Peyer's patch (tissue), 4 donors: ENCODE data around the gene DCAKD. TPM values are rescaled to one million over a fixed set of nuclear protein-coding genes. Genes with fewer than 3 reads are reported as not detected.

Source experiments
- DNase-seq, 3 donors: peaks; one replicate each; pipeline ENCODE4 v3.0.0-alpha.2; 2017 to 2019
- H3K27ac ChIP-seq, 4 donors: fragments of 200-600 bp; sonication (generic); one replicate each; pipeline ENCODE4 v1.5.1; 2016 to 2019
- H3K27me3 ChIP-seq, 2 donors: fragments of 200-600 bp; sonication (generic); one replicate each; pipeline ENCODE4 v1.5.1; 2019
- H3K36me3 ChIP-seq, 3 donors: fragments of 200-600 bp; sonication (generic); one replicate each; pipeline ENCODE4 v1.5.1; 2016 to 2019
- H3K4me1 ChIP-seq, 4 donors: fragments of 200-600 bp; sonication (generic); one replicate each; pipeline ENCODE4 v1.5.1; 2016 to 2019
- H3K4me3 ChIP-seq, 4 donors: fragments of 200-600 bp; sonication (generic); 1 replicate in 3 of 4; 2 replicates in 1 of 4; pipeline ENCODE4 v1.5.1; 2016 to 2019; ENCODE audit warnings: mild to moderate bottlenecking in 1 of 4
- H3K9me3 ChIP-seq, 4 donors: fragments of 200-600 bp; sonication (generic); one replicate each; pipeline ENCODE4 v1.5.1; 2016 to 2019; ENCODE audit warnings: mild to moderate bottlenecking in 1 of 4
- POLR2A ChIP-seq, 2 donors: fragments of 450-650 bp; IDR thresholded peaks; one replicate each; pipeline ENCODE4 v1.5.1; 2017; ENCODE audit warnings: antibody characterized with exemption in 2 of 2, mild to moderate bottlenecking in 2 of 2, moderate library complexity in 2 of 2
- total RNA-seq, 4 donors: library from RNA; depleted of rRNA; stranded (reverse); fragments of >200 nt; gene quantifications; one replicate each; pipeline ENCODE4 v1.1.0, GENCODE V29; 2016
- TF ChIP-seq, protein P1 (sequence below), 6 experiments: fragments of 450-650 bp in 4 of 6; fragments of 200-600 bp in 2 of 6; sonication (generic) in 1 of 6; IDR thresholded peaks; one replicate each; pipeline ENCODE4 v1.5.1; 2017 to 2019; ENCODE audit warnings: antibody characterized with exemption in 6 of 6, mild to moderate bottlenecking in 3 of 6, moderate library complexity in 1 of 6

The DCAKD gene
- total RNA-seq, 4 donors from 2014 or later, result 12.6 to 78.4 (median 23.2) TPM

DNA sequence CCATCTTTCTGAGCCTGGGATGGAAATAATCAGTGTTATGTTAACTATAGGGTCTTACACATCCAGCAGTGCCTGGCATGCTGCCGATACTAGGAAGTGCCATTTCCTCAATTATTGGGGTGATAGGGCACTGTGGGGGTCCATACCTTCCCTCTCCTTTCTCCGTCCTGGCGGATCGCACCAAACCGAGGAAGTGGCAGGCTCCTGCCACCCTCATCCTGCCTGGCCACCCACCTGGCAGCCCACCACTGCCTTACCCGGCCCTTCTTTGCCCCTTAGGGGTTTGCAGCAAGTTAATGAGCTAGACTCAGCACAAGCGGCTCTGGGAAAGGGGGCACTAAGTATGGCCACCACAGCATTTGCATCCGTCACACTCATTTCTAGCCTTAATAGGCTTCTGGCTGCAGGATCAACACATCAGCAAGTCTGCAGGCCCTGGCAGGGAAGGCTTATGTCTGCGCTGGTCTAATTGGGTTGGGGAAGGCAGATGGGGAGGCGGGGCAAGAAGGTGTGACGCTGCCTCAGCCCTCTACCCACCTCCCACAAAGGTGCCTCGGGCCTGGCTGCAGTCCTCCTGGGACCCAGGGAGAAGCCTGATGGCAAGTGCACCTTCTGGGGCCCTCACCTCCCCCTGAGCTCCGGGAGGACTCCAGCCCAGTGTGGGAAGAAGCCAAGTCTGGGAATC lies 28.6 kb downstream of the DCAKD start:
- DNase-seq, result no peak
- Histone ChIP-seq H3K27ac (peak overlapping the region in 2 of 4 donors; percentile 73), H3K27me3 (no peaks in the 10 kb centered on the region), H3K36me3 (peaks cover 0 to 10% (median 0%) of the 10 kb centered on the region in 3 donors), H3K9me3 (no peaks in the 10 kb centered on the region), H3K4me3 (no peak overlapping the region), H3K4me1 (peaks cover 0 to 32% (median 17%) of the 10 kb centered on the region in 4 donors)
- TF ChIP-seq, protein P1, sequence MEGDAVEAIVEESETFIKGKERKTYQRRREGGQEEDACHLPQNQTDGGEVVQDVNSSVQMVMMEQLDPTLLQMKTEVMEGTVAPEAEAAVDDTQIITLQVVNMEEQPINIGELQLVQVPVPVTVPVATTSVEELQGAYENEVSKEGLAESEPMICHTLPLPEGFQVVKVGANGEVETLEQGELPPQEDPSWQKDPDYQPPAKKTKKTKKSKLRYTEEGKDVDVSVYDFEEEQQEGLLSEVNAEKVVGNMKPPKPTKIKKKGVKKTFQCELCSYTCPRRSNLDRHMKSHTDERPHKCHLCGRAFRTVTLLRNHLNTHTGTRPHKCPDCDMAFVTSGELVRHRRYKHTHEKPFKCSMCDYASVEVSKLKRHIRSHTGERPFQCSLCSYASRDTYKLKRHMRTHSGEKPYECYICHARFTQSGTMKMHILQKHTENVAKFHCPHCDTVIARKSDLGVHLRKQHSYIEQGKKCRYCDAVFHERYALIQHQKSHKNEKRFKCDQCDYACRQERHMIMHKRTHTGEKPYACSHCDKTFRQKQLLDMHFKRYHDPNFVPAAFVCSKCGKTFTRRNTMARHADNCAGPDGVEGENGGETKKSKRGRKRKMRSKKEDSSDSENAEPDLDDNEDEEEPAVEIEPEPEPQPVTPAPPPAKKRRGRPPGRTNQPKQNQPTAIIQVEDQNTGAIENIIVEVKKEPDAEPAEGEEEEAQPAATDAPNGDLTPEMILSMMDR (IDR thresholded peaks at IDR 0.05), result no peak

DNA sequence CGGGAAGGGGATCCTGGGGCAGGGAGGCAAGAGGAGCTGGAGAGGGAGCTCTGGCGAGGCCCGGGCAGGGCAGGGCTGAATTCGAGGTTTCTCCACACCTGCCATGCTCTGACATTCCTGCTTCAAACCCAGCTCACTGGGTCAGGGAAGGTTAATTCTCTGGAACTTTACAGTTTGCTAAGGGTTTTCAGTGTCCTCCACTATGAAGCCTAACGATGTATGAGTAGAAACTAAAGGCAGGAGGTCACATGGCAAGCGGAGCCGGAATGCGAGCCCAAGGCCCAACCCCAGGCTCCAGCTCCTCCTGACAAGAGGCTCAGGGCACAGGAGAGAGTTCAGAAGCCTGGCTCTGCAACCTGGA lies 29.2 kb downstream of the DCAKD start:
- Histone ChIP-seq H3K4me3 (peak overlapping the region in 3 of 4 donors; percentile 47 to 60 (median 51)), H3K9me3 (no peaks in the 10 kb centered on the region), H3K4me1 (peaks cover 0 to 32% (median 17%) of the 10 kb centered on the region in 4 donors), H3K27ac (peak overlapping the region; percentile 38 to 73 (median 72)), H3K27me3 (no peaks in the 10 kb centered on the region), H3K36me3 (peaks cover 0 to 10% (median 0%) of the 10 kb centered on the region in 3 donors)
- no peak for DNase-seq
- TF ChIP-seq, protein P1 (IDR thresholded peaks at IDR 0.05), result no peak
- TF ChIP-seq POLR2A (IDR thresholded peaks at IDR 0.05), result no peak

DNA sequence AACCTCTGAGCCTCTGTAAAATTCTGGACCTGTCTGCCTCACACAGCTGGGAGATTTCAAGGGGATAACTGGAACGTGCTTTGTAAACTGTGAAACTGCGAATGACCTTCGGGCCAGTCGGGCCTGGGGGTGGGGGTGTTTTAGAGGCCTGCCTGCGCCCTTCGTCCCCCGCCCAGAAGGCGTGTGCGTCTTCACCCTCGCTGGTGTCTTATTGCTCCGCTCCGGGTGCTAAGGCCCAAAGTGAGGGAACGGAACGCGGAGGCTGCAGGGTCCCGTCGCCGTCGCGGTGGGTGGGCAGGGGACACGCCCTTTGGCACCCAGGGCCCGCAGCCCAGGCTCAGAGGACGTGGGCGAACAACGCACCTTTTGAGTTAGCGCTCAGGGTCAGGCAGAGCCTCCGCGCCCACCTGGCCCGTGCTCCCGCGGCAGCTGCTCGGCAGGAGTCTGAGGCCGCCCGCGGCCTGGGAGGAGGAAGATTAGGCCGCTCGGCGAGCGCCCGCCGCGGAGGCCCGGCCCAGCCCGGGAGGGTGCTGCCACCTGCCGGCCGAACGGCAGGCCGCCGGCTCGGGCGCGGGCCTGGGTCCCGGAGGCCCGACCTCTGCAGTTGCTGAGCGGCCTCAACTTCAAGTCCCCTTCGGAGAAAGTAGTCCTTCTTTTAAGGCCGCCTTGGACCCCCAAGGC lies 29.7 kb downstream of the DCAKD start:
- Histone ChIP-seq H3K4me3 (peak overlapping the region; percentile 35 to 60 (median 49)), H3K9me3 (no peaks in the 10 kb centered on the region), H3K4me1 (peaks cover 0 to 32% (median 17%) of the 10 kb centered on the region in 4 donors)

DNA sequence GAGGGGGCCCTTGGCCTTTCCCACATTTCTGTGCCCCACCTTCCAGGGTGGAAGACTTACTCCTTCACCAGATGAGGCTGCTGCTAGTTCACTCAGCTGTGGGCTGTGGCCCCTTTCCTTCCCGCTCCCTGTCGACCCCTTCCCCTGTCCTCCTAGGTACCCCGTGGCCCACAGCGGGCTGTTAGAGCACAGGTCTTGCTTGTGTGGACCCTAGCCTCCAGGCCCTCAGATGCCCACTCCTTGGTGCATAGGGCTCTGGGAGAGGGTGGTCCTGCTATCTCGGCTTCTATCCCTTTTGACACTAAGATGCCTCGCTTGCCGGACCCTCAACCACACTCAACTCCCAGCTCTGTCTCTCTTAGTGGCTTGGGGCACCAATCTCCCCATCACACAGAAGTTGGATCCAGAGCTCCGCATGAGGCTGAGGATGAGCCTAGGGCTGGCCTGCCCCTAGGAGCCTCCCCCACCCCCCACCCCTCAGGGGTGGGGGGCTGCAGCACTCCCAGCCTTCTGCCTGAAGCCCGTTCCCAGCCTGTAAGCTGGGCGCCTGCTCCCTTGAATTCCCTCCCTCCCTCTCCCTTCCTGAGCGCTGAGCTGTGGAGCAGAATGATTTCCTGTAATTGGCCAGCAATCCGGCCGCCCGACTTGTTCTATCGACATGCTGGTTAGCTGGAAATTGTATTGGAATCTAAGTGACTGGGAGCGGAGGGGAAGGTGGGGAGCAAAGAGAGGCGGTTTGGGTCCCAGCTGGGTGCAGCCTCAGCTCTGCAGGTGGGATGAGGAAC lies 30.9 kb downstream of the DCAKD start:
- Histone ChIP-seq H3K27ac (peak overlapping the region; percentile 31 to 73 (median 56)), H3K4me3 (no peak overlapping the region), H3K9me3 (no peaks in the 10 kb centered on the region), H3K36me3 (no peaks in the 10 kb centered on the region), H3K27me3 (no peaks in the 10 kb centered on the region), H3K4me1 (peaks cover 0 to 32% (median 17%) of the 10 kb centered on the region in 4 donors)
- TF ChIP-seq POLR2A (IDR thresholded peaks at IDR 0.05), result no peak
- TF ChIP-seq, protein P1 (IDR thresholded peaks at IDR 0.05), result no peak
- peak in 1 of 3 donors; percentile 52 for DNase-seq

More for the DNA sequence above, 29.7 kb downstream of the DCAKD start:
- peak; percentile 37 to 81 (median 74) for DNase-seq
- TF ChIP-seq, protein P1 (IDR thresholded peaks at IDR 0.05), result peak; percentile 85 to 98 (median 92)
- TF ChIP-seq POLR2A (IDR thresholded peaks at IDR 0.05), result peak in 1 of 2 donors; percentile 10
- H3K27me3 ChIP-seq, result no peaks in the 10 kb centered on the region
- peaks cover 0 to 5% (median 0%) of the 10 kb centered on the region in 3 donors for H3K36me3 ChIP-seq
- H3K27ac ChIP-seq, result peak overlapping the region; percentile 38 to 73 (median 72)
